B cell (primary cell): Measurements from ENCODE around the gene SMAD9. TPM values are rescaled to one million over a fixed set of nuclear protein-coding genes. Genes with fewer than 3 reads are reported as not detected.

Experiments used
- ATAC-seq: fragments of 200-7000 bp; cut with Tn5 transposase; one replicate; pipeline ENCODE4 v1.10.0; 2021; ENCODE audit warnings: low read depth, mild to moderate bottlenecking, moderate number of reproducible peaks, moderate library complexity
- CTCF ChIA-PET: fragments of 350-600 bp; sonication (Branson Sonifier 250); formaldehyde crosslinking; loops from one replicate; lab custom pipeline; 2021; ENCODE audit warnings: antibody characterized with exemption, inconsistent platforms; lab: Charles Lee
- POLR2A ChIA-PET: fragments of 350-600 bp; sonication (Branson Sonifier 250); formaldehyde crosslinking; loops from one replicate; lab custom pipeline; 2021; ENCODE audit warnings: antibody characterized with exemption; lab: Charles Lee
- DNase-seq: peaks from one replicate; pipeline ENCODE4 v3.0.0; 2013
- H2AFZ ChIP-seq: 2 replicates; pipeline ENCODE4 v1.6.1; 2012; ENCODE audit warnings: mild to moderate bottlenecking, low read depth, low read length; ENCODE audit not compliant: insufficient read depth, poor library complexity, severe bottlenecking
- H3K27ac ChIP-seq, 2 donors: 1 replicate in 1 of 2; 2 replicates in 1 of 2; pipeline ENCODE4 v1.5.1; 2012 to 2013; ENCODE audit warnings: low read length in 2 of 2, mild to moderate bottlenecking in 2 of 2, moderate library complexity in 1 of 2
- H3K27me3 ChIP-seq, 4 experiments: fragments of 200-600 bp in 1 of 4; sonication (generic) in 1 of 4; replicated peaks in 1 of 4; 1 replicate in 2 of 4; 2 replicates in 2 of 4; pipeline versions ENCODE4 v1.6.1 to v1.7.0; 2013 to 2016; ENCODE audit warnings: low read length in 3 of 4, mild to moderate bottlenecking in 2 of 4, mixed read lengths in 1 of 4, moderate library complexity in 1 of 4; ENCODE audit not compliant: insufficient read depth in 4 of 4, control insufficient read depth in 3 of 4; ENCODE audit errors: control extremely low read depth in 1 of 4
- H3K36me3 ChIP-seq, 2 experiments: replicated peaks in 1 of 2; 1 replicate in 1 of 2; 2 replicates in 1 of 2; pipeline versions ENCODE4 v1.6.1 to v1.7.1; 2013; ENCODE audit warnings: low read length in 1 of 2; ENCODE audit not compliant: insufficient read depth in 2 of 2, control insufficient read depth in 1 of 2; ENCODE audit errors: control extremely low read depth in 1 of 2, extremely low read depth in 1 of 2
- H3K4me1 ChIP-seq, 2 donors: fragments of 200-600 bp in 1 of 2; sonication (generic) in 1 of 2; 1 replicate in 1 of 2; 2 replicates in 1 of 2; pipeline versions ENCODE4 v1.5.1 to v1.6.1; 2013 to 2017; ENCODE audit warnings: low read length in 2 of 2; ENCODE audit not compliant: control insufficient read depth in 2 of 2, insufficient read depth in 2 of 2
- H3K4me2 ChIP-seq: replicated peaks from 2 replicates; pipeline ENCODE3; 2012; ENCODE audit warnings: mild to moderate bottlenecking, low read depth, low read length; ENCODE audit not compliant: poor library complexity, severe bottlenecking
- H3K4me3 ChIP-seq, 5 experiments: fragments of 200-600 bp in 1 of 5; sonication (generic) in 1 of 5; 1 replicate in 3 of 5; 2 replicates in 2 of 5; pipeline versions ENCODE4 v1.5.1 to v1.7.0; 2011 to 2016; ENCODE audit warnings: low read length in 4 of 5, mild to moderate bottlenecking in 4 of 5, low read depth in 2 of 5, control low read depth in 1 of 5, moderate library complexity in 1 of 5; ENCODE audit not compliant: insufficient read depth in 1 of 5; ENCODE audit errors: control extremely low read depth in 1 of 5, extremely low read depth in 1 of 5
- H3K79me2 ChIP-seq: fragments of 200-600 bp; sonication (generic); one replicate; pipeline ENCODE4 v1.6.0; 2016; ENCODE audit warnings: low read length; ENCODE audit not compliant: control insufficient read depth, insufficient read depth
- H3K9ac ChIP-seq: fragments of 200-600 bp; sonication (generic); 2 replicates; pipeline ENCODE4 v1.6.1; 2017; ENCODE audit warnings: mild to moderate bottlenecking, low read length, moderate library complexity
- H3K9me3 ChIP-seq, 3 donors: one replicate each; pipeline versions ENCODE4 v1.6.1 to v1.7.1; 2013; ENCODE audit warnings: low read length in 2 of 3; ENCODE audit not compliant: control insufficient read depth in 2 of 3, insufficient read depth in 1 of 3; ENCODE audit errors: control extremely low read depth in 1 of 3
- H4K20me1 ChIP-seq: 2 replicates; pipeline ENCODE4 v1.6.0; 2012; ENCODE audit warnings: mild to moderate bottlenecking, low read length; ENCODE audit not compliant: insufficient read depth, control insufficient read depth, poor library complexity, severe bottlenecking
- H3K27ac Mint-ChIP-seq: one replicate; pipeline ENCODE4 v1.8.0; 2021; ENCODE audit warnings: mixed read lengths
- H3K27me3 Mint-ChIP-seq: one replicate; pipeline ENCODE4 v1.8.0; 2021; ENCODE audit warnings: mixed read lengths
- H3K4me1 Mint-ChIP-seq: one replicate; pipeline ENCODE4 v1.8.0; 2021; ENCODE audit warnings: mixed read lengths
- H3K4me3 Mint-ChIP-seq: one replicate; pipeline ENCODE4 v1.8.0; 2021; ENCODE audit warnings: mixed read lengths
- H3K9me3 Mint-ChIP-seq: one replicate; pipeline ENCODE4 v1.8.0; 2022; ENCODE audit warnings: mixed read lengths; ENCODE audit not compliant: insufficient read depth
- CTCF ChIP-seq: fragments of 200-600 bp; IDR thresholded peaks from one replicate; pipeline ENCODE4 v1.8.0; 2022; ENCODE audit warnings: antibody characterized with exemption, mild to moderate bottlenecking
- EZH2 ChIP-seq: IDR thresholded peaks from 2 replicates; pipeline ENCODE4 v1.6.1; 2012; ENCODE audit warnings: borderline replicate concordance, low read depth, mild to moderate bottlenecking, moderate library complexity, low read length; ENCODE audit not compliant: insufficient read depth, poor library complexity, severe bottlenecking
- WGBS: methylation state at CpG from one replicate; pipeline ENCODE4 v1.1.5; 2013; ENCODE audit warnings: missing lambda C conversion rate; ENCODE audit not compliant: insufficient coverage; 5-methylcytosine and 5-hydroxymethylcytosine counted together
- intact Hi-C: fragments of 100-400 bp; cut with micrococcal nuclease; formaldehyde crosslinking; loops from one replicate; pipeline ENCODE4 v1.10.0; 2022
- polyA plus RNA-seq: library from polyadenylated mRNA; depleted of rRNA; stranded (reverse); fragments of >200 nt; gene quantifications from 2 replicates; pipeline ENCODE4 v1.2.3, GENCODE V29; 2012
- total RNA-seq, 2 donors: library from RNA; stranded (reverse); fragments of 120-200 nt in 1 of 2; gene quantifications; 1 replicate in 1 of 2; 2 replicates in 1 of 2; pipeline versions ENCODE4 v1.2.3 to v1.2.4, GENCODE V29; 2013 to 2022

The SMAD9 gene
- total and polyA plus RNA-seq, 2 donors (not counting 1 experiment from before 2014, with no cell fraction given) = not detected

DNA sequence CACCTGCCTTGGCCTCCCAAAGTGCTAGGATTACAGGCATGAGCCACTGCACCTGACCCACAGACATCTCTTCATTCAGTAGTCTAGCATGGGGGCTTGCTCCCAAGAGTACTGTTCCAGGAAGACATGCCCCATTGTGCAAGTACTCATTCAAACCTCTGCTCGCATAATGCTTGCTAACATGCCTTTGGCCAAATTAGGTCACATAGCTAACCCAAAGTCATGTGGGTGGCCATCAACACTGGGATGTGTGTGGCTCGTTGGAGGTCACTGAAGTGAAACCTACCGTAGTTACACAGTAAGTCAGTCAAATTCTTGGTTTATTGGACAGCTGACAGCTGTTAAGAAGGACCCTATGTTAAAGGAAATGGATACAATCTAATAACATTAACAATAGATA lies 80.8 kb downstream of the SMAD9 start:
- no peak overlapping the region for H3K4me2 ChIP-seq
- CTCF ChIA-PET = interaction anchor here (1.4 to 2.3 kb wide), 2 partner anchors 10 to 19 kb away, joined by 4 to 5 read pairs; no protein-coding TSS in a partner anchor
- 100% methylated on average over 1 of the region's 3 CpGs for WGBS
- H3K27ac Mint-ChIP-seq = no peak overlapping the region
- no peak for DNase-seq
- no peak overlapping the region for H3K4me3 ChIP-seq
- H3K79me2 ChIP-seq = no peaks in the 10 kb centered on the region
- TF ChIP-seq EZH2 (no peak), CTCF (no peak)
- H3K27me3 Mint-ChIP-seq = no peaks in the 10 kb centered on the region
- POLR2A ChIA-PET = no interaction called here
- intact Hi-C loops = no loop called here
- H4K20me1 ChIP-seq = no peaks in the 10 kb centered on the region
- no peak overlapping the region for H3K4me3 Mint-ChIP-seq
- ATAC-seq = no peak
- H3K4me1 ChIP-seq = no peaks in the 10 kb centered on the region
- no peaks in the 10 kb centered on the region for H3K9me3 Mint-ChIP-seq
- no peaks in the 10 kb centered on the region for H3K36me3 ChIP-seq
- no peaks in the 10 kb centered on the region for H3K9me3 ChIP-seq
- H3K27me3 ChIP-seq = no peaks in the 10 kb centered on the region
- no peak overlapping the region for H3K27ac ChIP-seq
- H3K9ac ChIP-seq = no peak overlapping the region
- no peaks in the 10 kb centered on the region for H3K4me1 Mint-ChIP-seq
- H2AFZ ChIP-seq = no peak overlapping the region

DNA sequence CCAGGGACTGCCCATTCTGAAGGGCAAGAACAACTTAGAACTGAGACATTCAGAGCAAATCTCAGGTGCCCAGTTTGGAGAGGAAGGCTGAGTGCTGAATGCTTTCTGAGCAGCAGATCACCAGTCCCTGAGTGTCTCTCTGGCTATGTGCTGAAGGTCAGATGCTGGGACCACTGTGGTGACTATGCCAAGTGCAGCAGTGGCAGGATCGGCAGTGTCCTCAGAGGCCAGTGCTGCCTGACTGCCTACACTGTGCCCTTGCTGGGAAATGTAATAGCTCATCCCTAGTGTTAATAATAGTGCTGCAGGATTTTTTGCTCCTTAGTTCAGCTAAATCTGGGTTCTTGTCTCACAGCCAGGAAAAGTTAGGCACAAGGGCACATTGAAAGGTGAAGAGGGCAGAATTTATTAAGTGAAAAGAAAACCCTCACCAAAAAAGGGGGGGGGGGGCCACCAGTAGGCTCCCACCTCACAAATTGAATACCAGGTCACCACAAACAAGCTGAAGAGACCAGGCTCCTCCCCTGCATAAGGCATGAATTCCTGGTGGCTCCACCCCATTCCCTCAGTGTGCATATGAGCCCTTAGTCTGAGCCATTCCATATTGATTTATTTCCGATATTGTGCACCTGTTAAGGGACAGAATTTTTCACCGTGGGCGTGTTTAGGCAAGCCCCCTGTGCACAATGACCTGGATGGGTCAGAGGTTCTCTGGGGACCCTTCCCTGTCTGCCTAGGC lies 82.5 kb downstream of the SMAD9 start:
- no peaks in the 10 kb centered on the region for H3K9me3 ChIP-seq
- H4K20me1 ChIP-seq = no peaks in the 10 kb centered on the region
- H2AFZ ChIP-seq = no peak overlapping the region
- ChIA-PET CTCF (interaction anchor here (2.3 kb wide), 1 partner anchor 8 kb away, joined by 5 read pairs; no protein-coding TSS in a partner anchor), POLR2A (no interaction called here)
- ATAC-seq = no peak
- no peaks in the 10 kb centered on the region for H3K27me3 ChIP-seq
- no peak overlapping the region for H3K4me2 ChIP-seq
- intact Hi-C loops = no loop called here
- H3K9ac ChIP-seq = no peak overlapping the region
- no peak overlapping the region for H3K27ac Mint-ChIP-seq
- no peak overlapping the region for H3K27ac ChIP-seq
- DNase-seq = no peak
- no peaks in the 10 kb centered on the region for H3K36me3 ChIP-seq
- H3K27me3 Mint-ChIP-seq = no peaks in the 10 kb centered on the region
- H3K4me3 Mint-ChIP-seq = no peak overlapping the region
- 100% methylated on average over 2 of the region's 4 CpGs for WGBS
- no peaks in the 10 kb centered on the region for H3K9me3 Mint-ChIP-seq
- no peaks in the 10 kb centered on the region for H3K79me2 ChIP-seq
- H3K4me3 ChIP-seq = no peak overlapping the region
- H3K4me1 ChIP-seq = no peaks in the 10 kb centered on the region
- TF ChIP-seq EZH2 (no peak), CTCF (no peak)
- no peaks in the 10 kb centered on the region for H3K4me1 Mint-ChIP-seq
